IPS DF 19.7 (cell line): ENCODE measurements around the gene NMUR1.

Source experiments
- DNase-seq: peaks from one replicate; pipeline ENCODE4 v3.0.0-alpha.2; 2013; ENCODE audit warnings: low read depth, low spot score

Gene NMUR1

GRCh38 chr2:231526341-231527090, 3.7 kb downstream of the NMUR1 start:
- DNase-seq, result no peak

- no peak for DNase-seq
Measured at GRCh38 chr2:231525248-231526163, 4.7 kb downstream of the NMUR1 start.

GRCh38 chr2:231524477-231525247, 5.6 kb downstream of the NMUR1 start:
- DNase-seq, result no peak

DNA sequence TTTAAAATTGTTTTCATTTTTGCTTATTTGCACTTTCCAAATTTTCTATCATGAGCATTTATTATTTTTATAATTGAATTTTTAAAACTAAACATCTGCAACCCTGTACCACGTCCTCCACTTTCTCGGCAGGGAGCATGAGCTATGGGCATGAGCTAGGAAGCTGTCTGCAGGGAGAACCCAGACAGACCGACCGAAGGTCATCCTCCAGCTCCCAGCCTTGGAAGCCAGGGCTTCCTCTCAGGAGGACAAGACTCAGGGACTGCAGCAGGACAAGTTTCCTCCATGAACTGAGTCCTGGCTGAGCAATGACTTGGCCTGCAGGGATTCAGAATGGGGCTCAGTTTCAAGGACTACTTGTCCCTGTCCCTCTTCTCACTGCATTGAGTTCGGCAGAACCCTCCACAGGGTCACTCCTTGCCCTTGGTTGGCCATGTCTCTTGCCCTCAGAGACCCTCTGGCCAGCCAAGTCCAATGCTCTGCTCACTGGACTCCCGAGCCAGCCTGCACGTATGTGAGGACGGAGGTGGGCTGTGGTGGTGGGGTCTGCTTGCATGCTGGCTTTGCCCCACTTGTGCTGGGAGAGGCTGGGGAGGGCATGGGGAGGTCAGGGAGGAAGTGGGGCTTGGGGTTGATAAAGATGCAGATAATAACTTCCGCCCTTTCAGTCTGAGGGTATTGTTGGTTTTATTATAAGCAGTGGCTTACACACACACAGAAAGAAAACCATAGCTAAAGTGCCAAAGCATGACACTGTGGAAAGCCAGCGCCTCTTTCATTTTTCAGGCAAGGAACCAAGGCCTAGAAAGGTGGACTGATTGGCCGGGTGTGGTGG, 6.6 kb downstream of the NMUR1 start:
- DNase-seq, result no peak

DNA sequence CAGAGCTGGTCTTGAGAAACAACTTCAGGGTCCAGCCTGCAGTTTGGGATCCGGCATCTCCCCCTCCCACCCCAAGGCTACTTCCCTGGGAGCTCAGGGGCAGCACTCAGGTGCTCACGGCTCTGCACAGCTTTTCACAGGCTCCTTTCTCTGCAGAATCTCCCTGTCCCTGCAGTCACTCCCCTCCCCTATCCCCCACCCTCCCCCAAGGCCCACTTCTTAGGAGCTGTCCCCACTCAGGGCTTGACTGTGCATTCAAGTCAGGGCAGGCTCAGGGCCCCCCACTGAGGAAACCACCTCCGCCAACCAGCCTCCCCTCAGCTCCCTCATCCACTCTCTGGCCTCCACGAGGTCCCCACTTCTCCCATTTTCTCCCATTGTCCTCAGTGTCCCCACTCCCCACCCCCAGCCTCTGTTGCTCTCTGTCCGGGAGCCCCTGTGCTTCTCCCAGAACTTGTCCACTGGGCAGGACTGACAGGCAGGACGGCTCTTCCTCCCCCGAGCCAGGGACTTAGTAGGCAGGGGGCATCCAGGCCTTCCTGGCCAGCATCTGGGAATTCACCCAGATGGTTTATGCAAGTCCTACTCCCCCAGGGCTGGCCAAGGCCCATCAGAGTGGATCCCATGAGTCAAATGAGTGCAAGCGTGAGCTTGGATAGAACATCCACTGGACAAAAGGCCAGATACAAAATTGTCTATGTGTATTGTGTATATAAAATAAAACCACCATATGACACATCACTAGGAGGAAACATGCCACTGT, 7.6 kb downstream of the NMUR1 start:
- DNase-seq, result no peak

- DNase-seq, result no peak
Measured at GRCh38 chr2:231521443-231521842, 8.8 kb downstream of the NMUR1 start.

DNA sequence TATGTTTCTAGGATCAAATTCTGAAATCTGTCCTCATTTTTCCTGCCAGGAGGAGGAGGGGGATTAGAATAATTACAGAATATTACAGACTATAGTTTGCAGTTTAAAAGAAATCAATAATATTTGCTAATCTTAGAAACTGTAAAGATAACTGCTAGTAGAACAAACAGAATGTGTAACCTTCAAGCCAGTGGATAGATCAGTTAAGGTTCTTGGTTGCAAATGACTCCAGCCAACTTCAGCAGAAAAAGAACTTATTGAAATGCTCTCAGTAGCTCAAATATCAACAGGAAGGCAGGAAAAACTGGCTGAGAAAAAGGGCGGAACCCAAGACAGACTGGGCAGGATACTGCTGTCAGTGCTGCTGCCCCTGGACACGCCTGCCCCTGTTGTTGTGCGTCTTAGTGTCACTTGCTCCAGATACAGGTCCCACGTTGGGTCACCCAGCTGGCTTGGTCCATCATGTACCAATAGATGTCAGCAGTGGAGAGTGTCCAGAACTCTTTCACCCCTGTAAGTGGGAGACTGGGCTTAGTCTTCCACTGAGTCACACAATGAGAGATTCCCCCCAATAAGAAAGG, 10.2 kb downstream of the NMUR1 start:
- no peak for DNase-seq

DNA sequence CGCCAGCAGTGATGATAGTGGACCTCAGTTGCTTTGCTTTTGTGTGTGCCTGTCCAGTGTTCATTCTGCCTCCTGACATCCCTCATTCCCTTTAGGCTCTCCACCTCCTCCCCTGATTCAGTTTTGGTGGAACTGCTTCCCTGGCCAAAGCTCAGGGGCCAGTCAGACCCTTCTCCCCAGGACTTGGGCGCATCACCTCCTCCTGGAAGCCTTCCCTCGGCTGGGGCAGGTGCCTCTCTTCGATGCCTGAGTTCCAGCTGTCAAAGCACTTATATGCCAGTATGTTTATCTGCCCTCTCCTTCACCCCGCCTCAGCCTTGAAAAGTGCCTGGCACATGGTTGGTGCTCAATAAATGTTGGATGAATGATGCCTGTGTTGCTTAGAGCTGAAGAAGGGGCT, 11.5 kb downstream of the NMUR1 start:
- DNase-seq, result no peak

- no peak for DNase-seq
Measured at GRCh38 chr2:231515603-231516002, 14.6 kb downstream of the NMUR1 start.

- DNase-seq, result no peak
Measured at GRCh38 chr2:231514951-231515297, 15.3 kb downstream of the NMUR1 start.

DNA sequence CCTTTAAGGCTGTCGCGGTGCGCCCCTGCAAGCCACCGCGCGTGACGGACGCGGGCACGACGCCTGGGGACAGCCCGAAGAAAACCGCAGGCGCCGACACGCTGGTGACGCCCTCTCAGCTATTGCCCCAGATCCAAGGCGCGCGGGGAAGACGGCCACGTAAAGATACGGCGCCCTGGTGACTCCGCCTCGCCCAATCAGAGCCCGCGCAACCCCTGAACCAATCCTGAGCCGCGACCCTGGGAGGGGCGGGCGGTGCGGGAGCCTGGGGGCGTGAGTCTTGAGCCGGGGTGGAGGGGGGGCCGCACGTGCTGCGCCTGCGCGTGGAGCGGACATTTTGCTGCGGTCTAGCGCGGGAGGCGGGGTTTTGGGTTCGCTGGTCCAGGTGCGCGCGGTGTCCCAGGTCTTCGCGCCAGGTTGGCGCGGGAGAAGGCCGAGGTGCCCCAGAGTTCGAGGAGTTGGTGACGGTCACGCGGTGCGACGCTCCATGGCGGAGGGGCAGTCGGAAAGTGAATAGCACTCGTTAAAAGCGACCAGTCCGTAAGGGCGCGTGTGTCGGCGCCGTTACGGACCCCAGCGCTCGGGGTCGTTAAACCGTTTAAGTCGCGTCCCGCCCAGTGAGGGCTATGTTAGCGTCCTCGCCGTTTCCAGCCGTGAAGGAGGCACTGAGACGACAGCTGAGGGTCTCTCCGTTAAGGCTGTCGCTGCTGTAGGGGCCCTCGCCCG, 15.9 kb downstream of the NMUR1 start:
- peak; percentile 79 for DNase-seq

DNA sequence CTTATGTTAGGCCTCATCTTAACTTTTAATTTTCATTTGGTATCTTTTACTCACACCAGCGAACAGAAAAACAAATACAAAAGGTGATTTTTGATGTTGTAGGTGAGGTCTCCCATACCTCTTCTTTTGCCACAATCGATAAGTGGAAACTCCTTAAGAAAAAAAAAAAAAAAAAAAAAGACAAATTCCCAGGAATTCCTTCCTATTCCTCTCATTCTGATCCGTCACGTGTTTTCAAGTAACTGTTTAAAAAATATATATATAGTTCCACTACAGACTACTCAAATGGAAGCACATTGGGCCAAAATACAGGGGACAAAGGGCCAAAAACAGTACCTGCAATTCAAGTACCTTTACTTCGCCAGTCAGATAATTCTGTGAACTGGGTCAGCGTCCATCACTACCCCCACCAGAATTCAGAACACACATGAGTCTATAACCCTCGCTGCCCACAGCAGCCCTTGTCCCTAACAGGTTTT, 16.5 kb downstream of the NMUR1 start:
- DNase-seq, result no peak

DNA sequence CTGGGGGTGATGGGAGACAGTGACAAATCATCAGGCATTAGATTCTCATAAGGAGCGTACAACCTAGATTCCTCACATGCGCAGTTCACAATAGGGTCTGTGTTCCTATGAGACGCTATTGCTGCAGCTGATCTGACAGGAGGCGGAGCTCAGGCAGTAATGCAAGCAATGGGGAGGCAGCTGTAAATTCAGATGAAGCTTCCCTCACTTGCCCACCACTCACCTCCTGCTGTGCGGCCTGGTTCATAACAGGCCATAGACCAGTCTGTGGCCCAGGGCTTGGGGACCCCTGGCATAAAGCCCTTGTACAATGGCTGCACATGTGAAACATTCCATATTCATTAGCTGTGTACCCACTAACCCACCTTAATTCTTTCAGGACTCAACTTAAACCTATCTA, 18.0 kb downstream of the NMUR1 start:
- DNase-seq, result no peak

GRCh38 chr2:231503766-231504165, 26.5 kb downstream of the NMUR1 start:
- no peak for DNase-seq

GRCh38 chr2:231502596-231502995, 27.6 kb downstream of the NMUR1 start:
- no peak for DNase-seq

- no peak for DNase-seq
Measured at GRCh38 chr2:231497651-231498050, 32.6 kb downstream of the NMUR1 start.

DNA sequence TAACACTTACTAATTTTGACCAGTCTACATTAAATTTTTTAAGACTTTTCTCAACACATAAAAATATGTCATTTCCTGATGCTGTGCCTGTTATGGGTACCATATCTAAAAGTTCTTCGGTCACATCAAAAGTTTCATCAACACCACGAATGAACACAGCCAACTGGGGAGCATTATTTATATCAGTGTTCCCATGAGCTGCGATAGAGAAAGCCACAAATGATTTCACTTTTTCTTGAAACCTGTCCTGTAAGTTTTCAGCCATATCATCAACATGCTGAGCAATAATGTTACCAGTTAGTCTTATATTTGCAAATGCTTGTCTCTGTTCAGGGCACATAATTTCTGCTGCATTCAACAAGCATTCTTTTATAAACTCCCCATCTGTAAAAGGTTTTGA, 35.6 kb downstream of the NMUR1 start:
- no peak for DNase-seq

- DNase-seq, result no peak
Measured at GRCh38 chr2:231490801-231491200, 39.4 kb downstream of the NMUR1 start.

GRCh38 chr2:231489990-231490389, 40.3 kb downstream of the NMUR1 start:
- DNase-seq, result no peak
